Suprapubic skin (tissue), 4 donors: ENCODE measurements around the gene GPC5.

ENCODE experiments used
- EP300 ChIP-seq: sonication (generic); formaldehyde crosslinking; IDR thresholded peaks from one replicate; pipeline ENCODE4 v1.6.1; 2017; ENCODE audit warnings: antibody characterized with exemption
- POLR2A ChIP-seq, 2 donors: fragments of 450-650 bp; IDR thresholded peaks; one replicate each; pipeline ENCODE4 v1.6.1; 2017; ENCODE audit warnings: antibody characterized with exemption in 2 of 2, mild to moderate bottlenecking in 2 of 2, moderate library complexity in 2 of 2
- POLR2AphosphoS5 ChIP-seq, 3 donors: sonication (generic); formaldehyde crosslinking; IDR thresholded peaks; one replicate each; pipeline ENCODE4 v1.6.1; 2017; ENCODE audit warnings: antibody characterized with exemption in 3 of 3
- TF ChIP-seq, protein P1 (sequence below), 2 donors: fragments of 200-600 bp in 1 of 2; fragments of 450-650 bp in 1 of 2; sonication (generic) in 1 of 2; IDR thresholded peaks; one replicate each; pipeline ENCODE4 v1.5.1; 2016 to 2019; ENCODE audit warnings: antibody characterized with exemption in 2 of 2, mild to moderate bottlenecking in 1 of 2, moderate library complexity in 1 of 2

DNA sequence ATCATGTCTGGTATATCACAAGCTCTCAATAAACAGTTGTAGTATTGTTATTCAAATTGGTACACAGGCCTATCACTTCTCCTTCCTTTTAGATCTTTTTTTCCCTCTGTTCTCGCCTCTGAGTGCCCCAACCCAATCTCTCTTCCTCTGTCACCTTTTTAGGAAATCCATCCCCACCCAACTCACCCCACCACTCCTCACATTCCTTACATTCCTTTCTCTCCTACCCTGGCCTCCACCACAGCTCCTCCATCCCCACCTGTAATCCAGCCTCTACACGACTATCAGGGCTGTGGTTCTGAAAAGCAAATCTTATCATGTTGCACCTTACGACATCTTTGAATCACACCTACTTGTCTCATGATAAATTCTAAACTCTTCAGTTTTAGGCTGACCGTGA lies 1282.8 kb downstream of the GPC5 start:
- TF ChIP-seq, protein P1, sequence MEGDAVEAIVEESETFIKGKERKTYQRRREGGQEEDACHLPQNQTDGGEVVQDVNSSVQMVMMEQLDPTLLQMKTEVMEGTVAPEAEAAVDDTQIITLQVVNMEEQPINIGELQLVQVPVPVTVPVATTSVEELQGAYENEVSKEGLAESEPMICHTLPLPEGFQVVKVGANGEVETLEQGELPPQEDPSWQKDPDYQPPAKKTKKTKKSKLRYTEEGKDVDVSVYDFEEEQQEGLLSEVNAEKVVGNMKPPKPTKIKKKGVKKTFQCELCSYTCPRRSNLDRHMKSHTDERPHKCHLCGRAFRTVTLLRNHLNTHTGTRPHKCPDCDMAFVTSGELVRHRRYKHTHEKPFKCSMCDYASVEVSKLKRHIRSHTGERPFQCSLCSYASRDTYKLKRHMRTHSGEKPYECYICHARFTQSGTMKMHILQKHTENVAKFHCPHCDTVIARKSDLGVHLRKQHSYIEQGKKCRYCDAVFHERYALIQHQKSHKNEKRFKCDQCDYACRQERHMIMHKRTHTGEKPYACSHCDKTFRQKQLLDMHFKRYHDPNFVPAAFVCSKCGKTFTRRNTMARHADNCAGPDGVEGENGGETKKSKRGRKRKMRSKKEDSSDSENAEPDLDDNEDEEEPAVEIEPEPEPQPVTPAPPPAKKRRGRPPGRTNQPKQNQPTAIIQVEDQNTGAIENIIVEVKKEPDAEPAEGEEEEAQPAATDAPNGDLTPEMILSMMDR (IDR thresholded peaks at IDR 0.05), result no peak
- no peak for TF ChIP-seq POLR2A (IDR thresholded peaks at IDR 0.05)
- TF ChIP-seq POLR2AphosphoS5 (IDR thresholded peaks at IDR 0.05), result no peak
- TF ChIP-seq EP300, result no peak
